ENCODE measurements around the gene MYEF2.

Gene MYEF2

DNA sequence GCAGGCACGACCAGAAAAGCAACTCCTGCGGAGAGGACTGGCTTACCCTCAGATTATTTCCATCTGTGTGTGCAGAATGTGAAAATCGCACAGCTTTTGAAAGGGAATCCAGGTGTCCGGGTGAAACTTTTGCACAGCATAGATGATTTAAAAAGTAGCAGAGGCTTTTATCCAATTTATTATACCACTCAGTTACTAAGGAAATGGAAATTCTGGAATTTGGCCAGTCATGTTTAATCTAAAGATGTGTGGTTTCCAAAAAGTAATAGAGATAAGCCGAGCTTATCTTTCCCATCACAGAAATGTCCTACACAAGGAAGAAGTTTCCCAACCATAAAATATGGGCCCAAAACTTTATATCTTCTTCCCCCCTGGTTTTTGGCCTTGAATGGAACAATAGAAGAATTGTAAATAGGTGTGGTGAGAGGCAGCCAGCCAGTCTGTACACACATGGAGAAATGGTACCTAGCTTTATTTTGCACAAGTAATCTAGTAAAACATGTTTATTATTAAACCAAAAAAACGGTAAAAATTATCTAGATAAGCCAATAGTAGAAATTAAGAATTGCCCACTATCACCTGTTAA lies 76.6 kb downstream of the MYEF2 start:
- no peak for TF ChIP-seq ELF4 (IDR thresholded peaks at IDR 0.05)
- TF ChIP-seq SUZ12 (IDR thresholded peaks at IDR 0.05): no peak
- TF ChIP-seq NFRKB (IDR thresholded peaks at IDR 0.05): no peak
- TF ChIP-seq CTBP1 (IDR thresholded peaks at IDR 0.05; ENCODE audit: borderline replicate concordance): no peak
- no peak for TF ChIP-seq TARDBP (IDR thresholded peaks at IDR 0.05)
- no peak for TF ChIP-seq HDGF (IDR thresholded peaks at IDR 0.05; ENCODE audit: borderline replicate concordance)
- TF ChIP-seq ARNT (IDR thresholded peaks at IDR 0.05): no peak
- TF ChIP-seq FOXA1 (IDR thresholded peaks at IDR 0.05): no peak
- POLR2A ChIA-PET: no interaction called here
- DNase-seq (ENCODE audit: extremely low spot score): no peak

DNA sequence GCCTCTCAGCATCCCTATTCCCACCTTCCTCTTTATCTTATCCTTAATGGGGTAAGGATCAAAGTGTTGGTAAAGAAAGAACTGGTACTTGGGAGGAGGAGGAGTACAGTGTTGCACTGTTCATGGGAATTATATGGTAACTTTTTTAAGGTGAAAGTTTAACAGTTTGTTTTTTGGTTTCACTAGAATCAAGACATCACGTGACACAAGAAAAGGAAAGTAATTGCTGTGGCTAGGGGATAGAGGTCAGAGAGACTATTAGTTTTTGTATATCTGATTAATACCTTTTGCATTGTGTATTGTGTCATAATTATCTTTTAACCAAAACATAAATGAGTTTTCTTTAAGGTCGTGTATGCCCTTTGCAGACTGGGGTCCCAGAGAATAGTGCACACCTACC lies 80.8 kb downstream of the MYEF2 start:
- POLR2A ChIA-PET: no interaction called here
- CTCF ChIA-PET: interaction anchor here (2.3 kb wide), 1 partner anchor 12 kb away, joined by 8 read pairs; no protein-coding TSS in a partner anchor
- DNase-seq (ENCODE audit: extremely low spot score): no peak
- TF ChIP-seq NFRKB (IDR thresholded peaks at IDR 0.05) (no peak), SP1 (IDR thresholded peaks at IDR 0.05) (no peak), SUZ12 (IDR thresholded peaks at IDR 0.05) (no peak), ZNF384 (IDR thresholded peaks at IDR 0.05) (no peak), TARDBP (IDR thresholded peaks at IDR 0.05) (no peak), FOXM1 (IDR thresholded peaks at IDR 0.05; ENCODE audit: borderline replicate concordance) (no peak), FOXA1 (IDR thresholded peaks at IDR 0.05) (no peak), LEF1 (IDR thresholded peaks at IDR 0.05; ENCODE audit: borderline replicate concordance) (no peak), ELF4 (IDR thresholded peaks at IDR 0.05) (no peak), CTBP1 (IDR thresholded peaks at IDR 0.05; ENCODE audit: borderline replicate concordance) (no peak), ARNT (IDR thresholded peaks at IDR 0.05) (no peak), L3MBTL2 (conservative IDR thresholded peaks at IDR 0.05) (no peak), PKNOX1 (IDR thresholded peaks at IDR 0.05) (no peak), HDGF (IDR thresholded peaks at IDR 0.05; ENCODE audit: borderline replicate concordance) (no peak), FOXK2 (IDR thresholded peaks at IDR 0.05) (no peak), BHLHE40 (IDR thresholded peaks at IDR 0.05; ENCODE audit: borderline replicate concordance) (no peak)

More for the DNA sequence above, 76.6 kb downstream of the MYEF2 start:
- CTCF ChIA-PET: no interaction called here

DNA sequence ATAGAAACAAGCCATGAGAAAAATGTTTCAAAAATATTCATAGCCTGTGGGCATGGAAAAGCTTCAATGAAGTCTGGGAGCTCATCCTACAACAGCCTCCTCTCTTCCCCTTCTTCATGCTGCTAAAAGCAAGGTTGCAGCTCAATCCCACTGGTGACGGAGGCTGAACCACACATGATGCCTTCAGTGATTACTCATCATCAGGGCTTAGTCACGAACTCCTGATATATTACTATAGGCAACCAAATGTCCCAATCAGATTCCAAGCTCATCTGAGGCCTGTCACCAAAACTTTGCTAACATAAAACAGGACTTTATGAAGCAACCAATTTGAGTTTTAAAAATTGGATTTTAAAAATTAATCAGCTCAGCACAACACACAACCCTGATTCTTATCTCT lies 81.3 kb downstream of the MYEF2 start:
- ChIA-PET POLR2A (no interaction called here), CTCF (interaction anchor here (2.3 kb wide), 1 partner anchor 12 kb away, joined by 8 read pairs; no protein-coding TSS in a partner anchor)
- no peak for TF ChIP-seq ELF4 (IDR thresholded peaks at IDR 0.05)
- no peak for TF ChIP-seq TARDBP (IDR thresholded peaks at IDR 0.05)
- TF ChIP-seq HDGF (IDR thresholded peaks at IDR 0.05; ENCODE audit: borderline replicate concordance): no peak
- no peak for TF ChIP-seq SP1 (IDR thresholded peaks at IDR 0.05)
- no peak for TF ChIP-seq LEF1 (IDR thresholded peaks at IDR 0.05; ENCODE audit: borderline replicate concordance)
- no peak for TF ChIP-seq FOXA1 (IDR thresholded peaks at IDR 0.05)
- no peak for DNase-seq (ENCODE audit: extremely low spot score)

DNA sequence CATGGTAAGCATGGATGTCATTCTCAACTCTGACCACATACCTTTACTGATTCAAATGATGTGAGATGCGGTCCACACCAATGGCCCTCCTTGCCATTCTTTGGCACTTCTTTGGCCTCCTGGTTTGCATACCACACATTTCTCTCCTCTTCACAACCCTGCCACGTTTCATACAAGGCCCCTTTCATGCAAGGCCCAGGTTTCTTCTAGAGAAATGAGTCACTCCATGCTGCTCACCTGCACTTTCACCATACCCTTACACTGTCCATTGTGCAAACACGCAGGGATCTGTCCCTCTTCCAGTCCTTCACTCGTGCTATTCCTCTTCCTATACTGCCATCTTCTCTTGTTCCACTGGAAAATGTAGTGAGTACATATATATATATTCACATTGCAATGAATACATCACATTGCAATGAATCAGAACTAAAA lies 81.7 kb downstream of the MYEF2 start:
- CTCF ChIA-PET: interaction anchor here (2.3 kb wide), 1 partner anchor 11 kb away, joined by 8 read pairs; no protein-coding TSS in a partner anchor
- TF ChIP-seq FOXA1 (IDR thresholded peaks at IDR 0.05) (no peak), SUZ12 (IDR thresholded peaks at IDR 0.05) (no peak), ZNF384 (IDR thresholded peaks at IDR 0.05) (no peak), PKNOX1 (IDR thresholded peaks at IDR 0.05) (no peak), NFRKB (IDR thresholded peaks at IDR 0.05) (no peak)
- DNase-seq (ENCODE audit: extremely low spot score): no peak
- POLR2A ChIA-PET: no interaction called here

DNA sequence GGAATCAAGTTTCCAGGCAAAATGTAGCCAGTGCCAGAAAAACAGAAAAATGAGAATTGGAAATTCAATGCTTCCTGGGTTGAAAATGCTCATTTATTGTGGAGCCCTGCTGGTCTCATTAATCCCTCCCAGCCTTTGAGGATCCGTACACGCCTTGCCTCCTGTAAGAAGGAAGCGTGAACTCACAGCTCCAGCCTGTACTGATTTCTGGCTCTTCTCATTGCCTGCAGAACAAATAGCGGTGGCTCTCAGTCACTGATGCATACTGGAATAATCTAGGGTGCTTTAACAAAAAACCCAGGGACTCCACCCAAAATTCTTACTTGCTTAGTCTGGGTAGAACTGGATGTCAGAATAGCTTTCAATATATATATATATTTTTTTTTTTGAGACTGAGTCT lies 86.6 kb downstream of the MYEF2 start:
- ChIA-PET CTCF (no interaction called here), POLR2A (no interaction called here)

GRCh38 chr15:48090666-48091065 lies 87.4 kb downstream of the MYEF2 start:
- ChIA-PET POLR2A (no interaction called here), CTCF (interaction anchor here (1.5 kb wide), 1 partner anchor 102 kb away, joined by 5 read pairs; no protein-coding TSS in a partner anchor)
- TF ChIP-seq CTBP1 (IDR thresholded peaks at IDR 0.05; ENCODE audit: borderline replicate concordance): no peak
- TF ChIP-seq BHLHE40 (IDR thresholded peaks at IDR 0.05; ENCODE audit: borderline replicate concordance): no peak
- no peak for TF ChIP-seq PKNOX1 (IDR thresholded peaks at IDR 0.05)
- no peak for TF ChIP-seq ZNF384 (IDR thresholded peaks at IDR 0.05)
- no peak for TF ChIP-seq NFRKB (IDR thresholded peaks at IDR 0.05)
- no peak for TF ChIP-seq FOXM1 (IDR thresholded peaks at IDR 0.05; ENCODE audit: borderline replicate concordance)
- TF ChIP-seq LEF1 (IDR thresholded peaks at IDR 0.05; ENCODE audit: borderline replicate concordance): no peak
- TF ChIP-seq HDGF (IDR thresholded peaks at IDR 0.05; ENCODE audit: borderline replicate concordance): no peak
- DNase-seq (ENCODE audit: extremely low spot score): no peak

More for the DNA sequence above, 86.6 kb downstream of the MYEF2 start:
- DNase-seq (ENCODE audit: extremely low spot score): no peak
- TF ChIP-seq FOXM1 (IDR thresholded peaks at IDR 0.05; ENCODE audit: borderline replicate concordance) (no peak), FOXA1 (IDR thresholded peaks at IDR 0.05) (no peak), CTBP1 (IDR thresholded peaks at IDR 0.05; ENCODE audit: borderline replicate concordance) (no peak), LEF1 (IDR thresholded peaks at IDR 0.05; ENCODE audit: borderline replicate concordance) (no peak), ARNT (IDR thresholded peaks at IDR 0.05) (no peak), ELF4 (IDR thresholded peaks at IDR 0.05) (no peak)

DNA sequence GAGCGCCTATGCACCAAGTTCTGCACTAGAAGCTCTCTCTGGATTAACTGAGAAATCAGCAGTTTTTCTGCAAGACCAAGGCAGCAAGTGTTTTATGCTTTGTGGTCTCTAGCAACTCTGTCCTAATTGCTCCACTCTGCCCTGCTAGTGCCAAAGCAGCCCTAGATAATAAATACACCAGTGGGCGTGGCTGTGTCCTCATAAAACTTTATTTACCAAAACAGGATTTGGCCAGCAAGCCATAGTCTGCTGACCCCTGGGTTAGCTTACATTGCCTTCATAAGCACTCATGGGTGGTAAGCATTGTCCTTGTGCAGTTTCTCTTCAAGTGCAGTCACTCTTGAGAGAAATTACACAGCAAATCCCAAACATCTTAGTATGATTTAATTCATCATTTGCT lies 88.0 kb downstream of the MYEF2 start:
- ChIA-PET CTCF (interaction anchor here (1.5 kb wide), 1 partner anchor 102 kb away, joined by 5 read pairs; no protein-coding TSS in a partner anchor), POLR2A (no interaction called here)
- no peak for DNase-seq (ENCODE audit: extremely low spot score)
- TF ChIP-seq FOXA1 (IDR thresholded peaks at IDR 0.05): no peak
- no peak for TF ChIP-seq ELF4 (IDR thresholded peaks at IDR 0.05)
- no peak for TF ChIP-seq FOXK2 (IDR thresholded peaks at IDR 0.05)
